ENCODE measurements around the gene IDH2.
A peak's percentile ranks its signal among the peaks of the same experiment; 100 is the strongest.

The IDH2 gene

GRCh38 chr15:90040618-90041017 lies 61.6 kb downstream of the IDH2 start:
- DNase-seq: no peak

GRCh38 chr15:90039996-90040395 lies 62.3 kb downstream of the IDH2 start:
- no peak for DNase-seq

GRCh38 chr15:90038632-90039095 lies 63.6 kb downstream of the IDH2 start:
- DNase-seq: no peak

- peak; percentile 42 for DNase-seq
These were observed 64.2 kb downstream of the IDH2 start for GRCh38 chr15:90037961-90038631.

GRCh38 chr15:90037511-90037860 lies 64.8 kb downstream of the IDH2 start:
- DNase-seq: no peak

- no peak for DNase-seq
These were observed 65.3 kb downstream of the IDH2 start for GRCh38 chr15:90036806-90037510.

- DNase-seq: no peak
These were observed 65.9 kb downstream of the IDH2 start for GRCh38 chr15:90036343-90036742.

- no peak for DNase-seq
These were observed 66.4 kb downstream of the IDH2 start for GRCh38 chr15:90035840-90036230.

- DNase-seq: peak; percentile 28
These were observed 67.0 kb downstream of the IDH2 start for GRCh38 chr15:90035095-90035839.

- no peak for DNase-seq
These were observed 68.8 kb downstream of the IDH2 start for GRCh38 chr15:90033448-90033847.
